Loucy (cell line): ENCODE measurements around the gene FLT3.
A peak's percentile ranks its signal among the peaks of the same experiment; 100 is the strongest.

ENCODE experiments used
- H2AFZ ChIP-seq: fragments of 200-600 bp; sonication (generic); 2 replicates; pipeline ENCODE4 v1.6.0; 2016; ENCODE audit warnings: antibody characterized with exemption, mild to moderate bottlenecking, low read length, moderate library complexity
- H3F3A ChIP-seq: fragments of 200-600 bp; 2 replicates; pipeline ENCODE4 v1.6.0; 2016; ENCODE audit warnings: antibody characterized with exemption, low read depth, mild to moderate bottlenecking
- H3K27me3 ChIP-seq: fragments of 200-600 bp; sonication (generic); 2 replicates; pipeline ENCODE4 v1.6.1; 2014; ENCODE audit warnings: low read length, mild to moderate bottlenecking; ENCODE audit not compliant: insufficient read depth, poor library complexity, severe bottlenecking
- H3K36me3 ChIP-seq: fragments of 200-600 bp; sonication (generic); 2 replicates; pipeline ENCODE4 v1.6.1; 2016; ENCODE audit warnings: low read length; ENCODE audit not compliant: insufficient read depth
- H3K4me1 ChIP-seq: fragments of 200-600 bp; sonication (generic); 2 replicates; pipeline ENCODE4 v1.5.1; 2014; ENCODE audit warnings: low read length, mild to moderate bottlenecking; ENCODE audit not compliant: insufficient read depth, poor library complexity, severe bottlenecking
- H3K4me2 ChIP-seq: fragments of 200-600 bp; sonication (generic); 2 replicates; pipeline ENCODE4 v1.6.0; 2014; ENCODE audit warnings: antibody characterized with exemption, low read length, low read depth, mild to moderate bottlenecking; ENCODE audit not compliant: poor library complexity, severe bottlenecking
- H3K4me3 ChIP-seq: fragments of 200-600 bp; sonication (generic); 2 replicates; pipeline ENCODE4 v1.5.1; 2014; ENCODE audit warnings: low read length, mild to moderate bottlenecking, mixed read lengths; ENCODE audit not compliant: poor library complexity, severe bottlenecking
- H3K79me2 ChIP-seq: fragments of 200-600 bp; sonication (generic); 2 replicates; pipeline ENCODE4 v1.6.1; 2014; ENCODE audit warnings: low read length; ENCODE audit not compliant: insufficient read depth
- H3K9ac ChIP-seq: fragments of 200-600 bp; sonication (generic); 2 replicates; pipeline ENCODE4 v1.6.0; 2014; ENCODE audit warnings: mild to moderate bottlenecking, low read depth, low read length, moderate library complexity; ENCODE audit not compliant: poor library complexity, severe bottlenecking
- H3K9me2 ChIP-seq: fragments of 200-600 bp; sonication (generic); replicated peaks from 2 replicates; pipeline ENCODE4 v1.6.1; 2016; ENCODE audit warnings: low read depth, low read length, mixed read lengths
- H3K9me3 ChIP-seq: fragments of 200-600 bp; sonication (generic); 2 replicates; pipeline ENCODE4 v1.6.1; 2014; ENCODE audit warnings: mild to moderate bottlenecking, antibody characterized with exemption, low read length, low read depth; ENCODE audit not compliant: insufficient read depth
- H4K20me1 ChIP-seq: fragments of 200-600 bp; sonication (generic); 2 replicates; pipeline ENCODE4 v1.6.0; 2014; ENCODE audit warnings: antibody characterized with exemption, low read length, mild to moderate bottlenecking; ENCODE audit not compliant: insufficient read depth, poor library complexity, severe bottlenecking
- EZH2phosphoT487 ChIP-seq: fragments of 200-600 bp; IDR thresholded peaks from 2 replicates; pipeline ENCODE4 v1.6.1; 2018; ENCODE audit warnings: antibody characterized with exemption, mild to moderate bottlenecking, moderate library complexity, borderline replicate concordance
- TF ChIP-seq, protein P1 (sequence below): fragments of 200-600 bp; sonication (generic); conservative IDR thresholded peaks from 2 replicates; pipeline ENCODE4 v1.5.1; 2014; ENCODE audit warnings: mild to moderate bottlenecking, antibody characterized with exemption, low read length

The FLT3 gene

DNA sequence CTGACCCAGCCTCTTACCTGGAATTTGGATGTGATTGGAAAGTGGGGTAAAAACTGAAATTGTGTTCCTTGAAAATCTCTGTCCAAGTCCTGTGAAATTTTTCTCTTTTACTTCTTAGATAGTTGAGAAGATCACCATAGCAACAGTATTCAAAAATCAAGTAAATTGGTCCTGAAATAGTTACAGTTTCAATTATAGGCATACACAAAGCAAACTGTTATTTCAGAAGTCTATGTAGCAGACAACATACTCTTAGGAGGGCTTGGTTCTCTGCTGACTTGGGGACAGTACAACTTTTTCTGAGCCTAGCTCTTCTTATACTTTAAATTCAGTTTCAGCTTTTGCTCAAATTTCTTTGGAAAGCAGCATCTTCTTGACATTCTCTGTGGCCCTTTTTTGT, 73.3 kb downstream of the FLT3 start:
- Histone ChIP-seq H3K9ac (no peak overlapping the region), H3K27me3 (no peaks in the 10 kb centered on the region), H3K36me3 (no peaks in the 10 kb centered on the region), H2AFZ (peak overlapping the region; percentile 1; the same call in 1 of the 2 replicates), H3K9me2 (no peaks in the 10 kb centered on the region), H3F3A (no peaks in the 10 kb centered on the region), H3K4me2 (no peak overlapping the region), H3K4me1 (peaks cover 2% of the 10 kb centered on the region), H3K4me3 (no peak overlapping the region), H3K79me2 (no peaks in the 10 kb centered on the region), H4K20me1 (no peaks in the 10 kb centered on the region), H3K9me3 (no peaks in the 10 kb centered on the region)
- TF ChIP-seq, protein P1, sequence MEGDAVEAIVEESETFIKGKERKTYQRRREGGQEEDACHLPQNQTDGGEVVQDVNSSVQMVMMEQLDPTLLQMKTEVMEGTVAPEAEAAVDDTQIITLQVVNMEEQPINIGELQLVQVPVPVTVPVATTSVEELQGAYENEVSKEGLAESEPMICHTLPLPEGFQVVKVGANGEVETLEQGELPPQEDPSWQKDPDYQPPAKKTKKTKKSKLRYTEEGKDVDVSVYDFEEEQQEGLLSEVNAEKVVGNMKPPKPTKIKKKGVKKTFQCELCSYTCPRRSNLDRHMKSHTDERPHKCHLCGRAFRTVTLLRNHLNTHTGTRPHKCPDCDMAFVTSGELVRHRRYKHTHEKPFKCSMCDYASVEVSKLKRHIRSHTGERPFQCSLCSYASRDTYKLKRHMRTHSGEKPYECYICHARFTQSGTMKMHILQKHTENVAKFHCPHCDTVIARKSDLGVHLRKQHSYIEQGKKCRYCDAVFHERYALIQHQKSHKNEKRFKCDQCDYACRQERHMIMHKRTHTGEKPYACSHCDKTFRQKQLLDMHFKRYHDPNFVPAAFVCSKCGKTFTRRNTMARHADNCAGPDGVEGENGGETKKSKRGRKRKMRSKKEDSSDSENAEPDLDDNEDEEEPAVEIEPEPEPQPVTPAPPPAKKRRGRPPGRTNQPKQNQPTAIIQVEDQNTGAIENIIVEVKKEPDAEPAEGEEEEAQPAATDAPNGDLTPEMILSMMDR: no peak
- TF ChIP-seq EZH2phosphoT487: no peak

DNA sequence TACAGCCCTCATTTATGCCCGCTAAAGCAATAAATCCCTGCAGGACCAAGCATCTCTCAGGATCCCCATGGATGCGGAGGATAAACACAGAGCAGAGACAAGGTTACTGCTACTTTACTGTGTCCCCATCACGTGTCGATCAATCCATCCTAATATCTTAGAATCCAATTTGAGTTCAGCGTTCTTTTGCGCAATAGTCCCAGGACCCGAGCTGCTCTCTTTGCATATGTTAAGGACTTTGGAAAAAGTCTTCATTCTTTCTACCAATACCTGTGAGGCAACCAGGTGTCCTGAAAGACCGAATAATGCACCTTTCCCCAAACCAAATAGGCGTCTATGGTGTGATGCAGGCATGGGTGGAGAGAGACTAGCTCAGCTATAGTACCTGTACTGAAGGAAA, 73.9 kb downstream of the FLT3 start:
- no peaks in the 10 kb centered on the region for H3K9me3 ChIP-seq
- H2AFZ ChIP-seq: no peak overlapping the region
- H3K4me1 ChIP-seq: peaks cover 2% of the 10 kb centered on the region
- TF ChIP-seq, protein P1: no peak
- TF ChIP-seq EZH2phosphoT487: no peak
- H4K20me1 ChIP-seq: no peaks in the 10 kb centered on the region
- no peak overlapping the region for H3K4me2 ChIP-seq
- no peaks in the 10 kb centered on the region for H3F3A ChIP-seq
- H3K79me2 ChIP-seq: no peaks in the 10 kb centered on the region
- H3K4me3 ChIP-seq: no peak overlapping the region
- H3K27me3 ChIP-seq: no peaks in the 10 kb centered on the region
- no peak overlapping the region for H3K9ac ChIP-seq
- no peaks in the 10 kb centered on the region for H3K9me2 ChIP-seq
- H3K36me3 ChIP-seq: no peaks in the 10 kb centered on the region

DNA sequence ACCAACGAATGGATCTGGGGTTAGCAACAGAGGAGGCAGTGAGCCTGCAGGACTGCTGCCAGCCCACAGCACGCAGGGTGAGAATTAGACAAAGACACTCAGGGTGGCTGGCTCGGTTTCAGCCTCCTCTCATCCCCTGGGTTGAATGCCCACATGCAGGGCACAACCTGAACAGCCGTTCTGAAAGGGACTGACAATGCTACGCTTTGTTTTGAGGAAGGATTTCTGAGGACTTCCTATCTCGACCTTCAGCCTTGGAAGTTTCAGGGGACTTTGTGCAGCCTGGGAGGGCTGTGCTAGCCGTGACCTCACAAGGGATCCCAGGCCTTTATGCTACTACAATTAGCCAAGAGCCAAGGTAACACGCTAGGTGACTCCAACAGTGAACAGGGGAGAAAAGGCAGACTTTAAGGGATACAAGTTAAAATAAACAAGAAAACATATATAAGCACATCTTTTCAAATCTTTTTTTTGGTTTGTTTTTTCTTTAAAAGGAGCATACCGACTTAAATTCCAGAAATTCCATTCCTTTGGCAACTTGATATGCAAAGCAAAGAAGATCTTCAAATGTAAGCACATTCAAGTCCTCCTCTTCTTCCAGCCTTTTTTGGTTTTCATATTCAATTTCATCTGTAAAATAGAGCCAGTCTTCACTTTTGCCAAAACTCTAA, 77.4 kb downstream of the FLT3 start:
- Histone ChIP-seq H3F3A (no peaks in the 10 kb centered on the region), H4K20me1 (no peaks in the 10 kb centered on the region), H3K9ac (no peak overlapping the region), H3K27me3 (no peaks in the 10 kb centered on the region), H3K79me2 (no peaks in the 10 kb centered on the region), H3K36me3 (no peaks in the 10 kb centered on the region), H3K9me3 (no peaks in the 10 kb centered on the region), H3K4me1 (no peaks in the 10 kb centered on the region), H3K4me2 (no peak overlapping the region), H2AFZ (no peak overlapping the region; the same call in 1 of the 2 replicates), H3K9me2 (no peaks in the 10 kb centered on the region), H3K4me3 (no peak overlapping the region)
- TF ChIP-seq, protein P1: no peak
- TF ChIP-seq EZH2phosphoT487: no peak
